ENCODE data around the gene NT5DC1. TPM values are rescaled to one million over a fixed set of nuclear protein-coding genes. Genes with fewer than 3 reads are reported as not detected.
A peak's percentile ranks its signal among the peaks of the same experiment; 100 is the strongest.

Gene NT5DC1
- total and polyA plus RNA-seq, 11 donors = 6.5 to 72.4 (median 50.9) TPM

DNA sequence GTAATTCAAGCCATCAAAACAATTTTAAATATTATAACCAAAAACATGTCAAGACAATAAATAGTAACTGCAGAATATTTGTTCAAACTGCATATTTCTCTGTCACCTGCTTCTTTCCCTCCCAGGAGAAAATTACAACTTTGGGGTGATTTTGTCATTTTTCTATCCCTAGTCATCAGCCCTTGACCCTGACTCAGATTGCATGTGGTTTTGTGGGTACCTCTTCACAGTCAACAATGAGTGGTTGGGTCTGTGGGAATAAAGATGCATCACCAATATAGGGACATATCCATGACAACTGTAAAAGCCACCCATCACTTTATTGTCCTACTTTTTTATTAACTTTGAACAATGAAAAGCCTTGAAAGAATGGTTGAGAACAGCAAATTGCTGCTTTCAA is 18.0 kb downstream of the NT5DC1 start:
- Histone ChIP-seq H3K4me3 (no peak overlapping the region), H3K27me3 (no peaks in the 10 kb centered on the region), H3K27ac (no peak overlapping the region), H3K9me3 (no peaks in the 10 kb centered on the region), H3K36me3 (peaks cover 0 to 66% (median 40%) of the 10 kb centered on the region in 9 donors), H3K4me1 (no peaks in the 10 kb centered on the region)
- intact Hi-C loops (cut with DNase I) = loop anchor here in 1 of 10 donors (10.0 kb wide), 1 partner anchor 446 kb away; no protein-coding TSS in a partner anchor
- DNase-seq (no peak), ATAC-seq (no peak)
- TF ChIP-seq, protein P1, sequence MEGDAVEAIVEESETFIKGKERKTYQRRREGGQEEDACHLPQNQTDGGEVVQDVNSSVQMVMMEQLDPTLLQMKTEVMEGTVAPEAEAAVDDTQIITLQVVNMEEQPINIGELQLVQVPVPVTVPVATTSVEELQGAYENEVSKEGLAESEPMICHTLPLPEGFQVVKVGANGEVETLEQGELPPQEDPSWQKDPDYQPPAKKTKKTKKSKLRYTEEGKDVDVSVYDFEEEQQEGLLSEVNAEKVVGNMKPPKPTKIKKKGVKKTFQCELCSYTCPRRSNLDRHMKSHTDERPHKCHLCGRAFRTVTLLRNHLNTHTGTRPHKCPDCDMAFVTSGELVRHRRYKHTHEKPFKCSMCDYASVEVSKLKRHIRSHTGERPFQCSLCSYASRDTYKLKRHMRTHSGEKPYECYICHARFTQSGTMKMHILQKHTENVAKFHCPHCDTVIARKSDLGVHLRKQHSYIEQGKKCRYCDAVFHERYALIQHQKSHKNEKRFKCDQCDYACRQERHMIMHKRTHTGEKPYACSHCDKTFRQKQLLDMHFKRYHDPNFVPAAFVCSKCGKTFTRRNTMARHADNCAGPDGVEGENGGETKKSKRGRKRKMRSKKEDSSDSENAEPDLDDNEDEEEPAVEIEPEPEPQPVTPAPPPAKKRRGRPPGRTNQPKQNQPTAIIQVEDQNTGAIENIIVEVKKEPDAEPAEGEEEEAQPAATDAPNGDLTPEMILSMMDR (IDR thresholded peaks at IDR 0.05) = no peak
- TF ChIP-seq POLR2A (IDR thresholded peaks at IDR 0.05) = no peak

DNA sequence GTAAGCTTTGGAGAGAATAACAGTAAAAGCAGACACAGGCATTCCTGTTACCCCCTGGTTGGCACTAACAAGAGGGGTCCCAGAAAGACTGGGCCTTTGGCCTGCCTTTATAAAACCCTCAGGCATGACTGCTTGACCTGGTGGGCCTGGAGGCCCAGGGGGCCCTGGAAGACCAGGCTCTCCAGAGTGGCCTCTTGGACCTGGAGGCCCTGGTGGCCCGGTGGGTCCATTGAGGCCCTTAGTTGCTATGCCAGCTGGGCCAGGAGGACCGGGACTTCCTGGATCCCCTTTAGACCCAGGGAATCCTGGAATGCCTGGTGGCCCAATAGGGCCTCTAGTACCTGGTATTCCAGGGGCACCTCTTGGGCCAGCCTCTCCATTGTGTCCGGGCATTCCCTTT is 19.8 kb downstream of the NT5DC1 start:
- Histone ChIP-seq H3K27ac (no peak overlapping the region), H3K4me3 (no peak overlapping the region), H3K27me3 (no peaks in the 10 kb centered on the region), H3K36me3 (peaks cover 0 to 47% (median 32%) of the 10 kb centered on the region in 9 donors), H3K4me1 (no peaks in the 10 kb centered on the region), H3K9me3 (no peaks in the 10 kb centered on the region)
- WGBS, 4 donors = 96 to 100% (median 98%) methylated on average over 3 of the region's 3 CpGs; no CpG with 5 or more reads in 1 of the 4 donors
- TF ChIP-seq POLR2A (IDR thresholded peaks at IDR 0.05) = no peak
- intact Hi-C loops (cut with DNase I) = no loop called here
- DNase-seq (no peak), ATAC-seq (peak in 1 of 4 donors; percentile 31)

DNA sequence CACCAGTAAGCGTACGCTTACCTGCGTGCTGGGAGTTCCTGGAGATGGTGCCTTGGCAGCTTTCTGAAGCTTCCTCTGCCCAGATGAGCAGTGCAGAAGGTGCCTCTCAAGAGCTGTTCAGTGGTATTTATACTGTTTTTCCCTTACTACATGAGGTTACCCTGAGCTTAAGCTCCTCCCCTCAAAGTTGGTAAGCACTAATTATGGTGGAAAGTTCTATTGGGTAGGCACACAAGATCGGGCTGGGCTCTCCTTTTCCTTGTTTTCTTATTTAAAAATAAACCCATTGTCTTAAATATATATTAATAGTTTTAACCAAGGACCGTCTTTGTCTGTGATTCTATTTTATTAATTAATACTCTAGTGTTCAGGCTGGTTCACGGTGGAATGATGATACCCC is 25.4 kb downstream of the NT5DC1 start, which contains the start of gene COL10A1:
TSS of gene COL10A1 (minus strand) at position 101 of the 400 bp plus-strand sequence. CDS start 640 bp downstream, outside the sequence.
- Histone ChIP-seq H3K4me3 (no peak within 1 kb of the TSS), H3K36me3 (peaks cover 0 to 10% (median 1%) of the 10 kb centered on the region in 9 donors), H3K27me3 (no peaks in the 10 kb centered on the region), H3K27ac (no peak within 1 kb of the TSS), H3K4me1 (peaks cover 0 to 15% (median 2%) of the 10 kb centered on the region in 12 donors), H3K9me3 (no peaks in the 10 kb centered on the region)
- intact Hi-C loops (cut with DNase I) = no loop called here
- no peak for TF ChIP-seq POLR2A (IDR thresholded peaks at IDR 0.05)
- TF ChIP-seq, protein P1 (IDR thresholded peaks at IDR 0.05) = no peak
- ATAC-seq = no peak
- WGBS, 4 donors = 85 to 90% (median 88%) methylated on average over 6 of the region's 6 CpGs
- DNase-seq = no peak

GRCh38 chr6:116127771-116128493 is 27.3 kb downstream of the NT5DC1 start:
- Histone ChIP-seq H3K4me3 (no peak overlapping the region), H3K36me3 (peaks cover 0 to 10% (median 0%) of the 10 kb centered on the region in 9 donors), H3K27me3 (no peaks in the 10 kb centered on the region), H3K9me3 (no peaks in the 10 kb centered on the region), H3K27ac (peak overlapping the region in 7 of 12 donors; percentile 18 to 73 (median 41)), H3K4me1 (peaks cover 0 to 15% (median 2%) of the 10 kb centered on the region in 12 donors)
- DNase-seq = no peak
- TF ChIP-seq POLR2A (IDR thresholded peaks at IDR 0.05) = no peak
- TF ChIP-seq, protein P1 (IDR thresholded peaks at IDR 0.05) = no peak
- ATAC-seq = peak; percentile 55 to 77 (median 64)
- WGBS, 4 donors = 50 to 58% (median 55%) methylated on average over 2 of the region's 2 CpGs
- intact Hi-C loops (cut with DNase I) = no loop called here
